ENCODE results near the gene INAFM1.
"Not testable (repeated sequence)": the region's sequence is repeated elsewhere in the genome, so short reads cannot be mapped to it uniquely, and the experiment has no call there.

The INAFM1 gene

DNA sequence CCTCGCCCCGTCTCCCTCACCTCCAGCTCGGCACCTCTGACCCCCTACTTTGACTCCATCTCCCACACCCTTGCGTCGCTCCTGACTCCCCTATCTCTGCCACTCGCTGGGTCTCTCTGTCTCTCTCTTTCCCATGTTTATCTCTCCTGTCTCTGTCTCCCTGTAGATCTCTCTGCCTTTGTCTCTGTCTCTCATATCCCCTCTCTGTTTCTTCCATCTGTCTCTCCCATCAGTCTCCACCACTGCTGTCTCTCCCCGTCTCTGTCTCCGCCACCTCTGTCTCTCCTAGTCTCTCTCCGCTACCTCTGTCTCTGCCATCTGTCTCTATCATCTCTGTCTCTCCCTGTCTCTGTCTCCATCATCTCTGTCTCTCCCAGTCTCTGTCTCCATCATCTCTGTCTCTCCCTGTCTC is 31.3 kb upstream of the INAFM1 start:
- Histone ChIP-seq H3K27ac (ENCODE audit: low read length) (peak overlapping the region; percentile 87), H3K36me3 (ENCODE audit: control insufficient read depth in 2 of 2, insufficient read depth in 2 of 2, low read length in 2 of 2) (no peaks in the 10 kb centered on the region), H3K4me3 (ENCODE audit: low read length in 2 of 2) (peak overlapping the region; percentile 63 to 76), H3K9ac (ENCODE audit: low read length in 2 of 2) (peak overlapping the region; percentile 77 to 81), H3K9me3 (ENCODE audit: control insufficient read depth in 2 of 2, low read length in 2 of 2) (no peaks in the 10 kb centered on the region), H3K4me1 (ENCODE audit: control insufficient read depth, insufficient read depth, low read length) (peaks cover 52% of the 10 kb centered on the region), H3K27me3 (ENCODE audit: control insufficient read depth in 1 of 2, insufficient read depth in 2 of 2, low read length in 2 of 2) (peaks cover 0 to 5% of the 10 kb centered on the region in 2 donors)

DNA sequence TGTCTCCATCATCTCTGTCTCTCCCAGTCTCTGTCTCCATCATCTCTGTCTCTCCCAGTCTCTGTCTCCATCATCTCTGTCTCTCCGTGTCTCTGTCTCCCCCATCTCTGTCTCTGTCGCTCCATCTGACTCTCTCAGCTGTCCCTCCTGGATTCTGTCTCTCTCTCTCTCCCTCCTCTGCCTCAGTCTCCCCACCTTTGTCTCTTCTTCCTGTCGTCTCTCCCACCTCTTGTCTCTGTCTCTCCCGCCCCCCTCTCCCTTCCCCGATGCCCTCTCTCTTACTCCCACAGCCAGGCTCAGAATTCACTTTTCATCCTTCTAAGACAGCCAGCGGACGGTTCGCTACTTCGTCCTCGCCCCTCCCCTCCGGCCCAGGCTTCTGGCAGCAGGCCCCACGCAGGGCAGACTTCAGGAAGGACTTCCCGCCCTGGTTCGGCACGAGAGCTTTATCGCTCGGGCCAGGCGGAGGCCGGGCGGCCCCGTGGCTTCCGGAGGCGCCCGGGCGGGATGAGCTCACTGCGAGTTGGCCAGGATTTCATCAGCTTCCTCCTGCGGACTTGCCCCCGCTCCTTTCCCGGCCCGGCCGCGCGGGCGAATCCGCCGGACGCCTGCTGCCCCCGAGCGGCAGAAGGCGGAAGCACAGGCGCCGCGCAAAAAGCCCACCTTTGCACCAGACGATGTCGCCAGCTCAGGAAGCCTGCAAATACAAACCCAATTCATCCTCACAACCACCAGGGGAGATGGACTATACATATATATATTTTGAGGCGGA is 30.7 kb upstream of the INAFM1 start:
- Histone ChIP-seq H3K4me3 (ENCODE audit: low read length in 2 of 2) (peak overlapping the region; percentile 63 to 76), H3K27ac (ENCODE audit: low read length) (peak overlapping the region; percentile 87), H3K36me3 (ENCODE audit: control insufficient read depth in 2 of 2, insufficient read depth in 2 of 2, low read length in 2 of 2) (no peaks in the 10 kb centered on the region), H3K4me1 (ENCODE audit: control insufficient read depth, insufficient read depth, low read length) (peaks cover 51% of the 10 kb centered on the region), H3K9ac (ENCODE audit: low read length in 2 of 2) (peak overlapping the region; percentile 77 to 81), H3K9me3 (ENCODE audit: control insufficient read depth in 2 of 2, low read length in 2 of 2) (no peaks in the 10 kb centered on the region), H3K27me3 (ENCODE audit: control insufficient read depth in 1 of 2, insufficient read depth in 2 of 2, low read length in 2 of 2) (peaks cover 0 to 5% of the 10 kb centered on the region in 2 donors)

DNA sequence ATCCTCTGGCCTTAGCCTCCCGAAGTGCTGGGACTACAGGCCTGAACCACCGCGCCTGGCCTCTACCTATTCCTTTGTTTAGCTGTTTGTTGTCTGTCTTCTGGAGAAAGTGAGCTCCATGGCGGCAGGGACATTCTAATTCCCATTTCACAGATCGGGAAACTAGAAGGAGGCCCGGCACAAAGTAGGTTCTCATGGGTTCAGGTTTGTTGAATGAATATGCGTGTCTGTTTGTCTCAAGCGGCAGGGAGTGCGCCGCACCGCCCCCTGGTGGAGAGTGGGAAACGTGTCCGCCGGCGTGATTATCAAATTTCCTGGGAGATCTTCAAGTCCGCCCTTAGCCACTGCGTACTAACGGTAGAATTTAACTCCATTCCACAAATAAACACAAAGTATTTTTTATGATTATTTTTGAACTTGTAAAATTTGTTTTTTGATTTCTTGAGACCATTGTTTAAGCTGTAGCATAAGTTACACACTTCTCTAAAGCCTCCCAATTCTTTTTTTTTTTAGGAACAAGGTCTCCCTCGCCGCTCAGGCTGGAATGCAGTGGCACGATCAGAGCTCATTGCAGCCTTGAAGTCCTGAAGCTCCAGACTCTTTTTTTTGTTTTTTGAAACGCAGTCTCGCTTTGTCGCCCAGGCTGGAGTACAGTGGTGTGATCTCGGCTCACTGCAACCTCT is 27.2 kb upstream of the INAFM1 start:
- Histone ChIP-seq H3K4me3 (ENCODE audit: low read length in 2 of 2) (no peak overlapping the region), H3K27me3 (ENCODE audit: control insufficient read depth in 1 of 2, insufficient read depth in 2 of 2, low read length in 2 of 2) (no peaks in the 10 kb centered on the region), H3K36me3 (ENCODE audit: control insufficient read depth in 2 of 2, insufficient read depth in 2 of 2, low read length in 2 of 2) (no peaks in the 10 kb centered on the region), H3K4me1 (ENCODE audit: control insufficient read depth, insufficient read depth, low read length) (peaks cover 22% of the 10 kb centered on the region), H3K27ac (ENCODE audit: low read length) (no peak overlapping the region), H3K9me3 (ENCODE audit: control insufficient read depth in 2 of 2, low read length in 2 of 2) (no peaks in the 10 kb centered on the region), H3K9ac (ENCODE audit: low read length in 2 of 2) (no peak overlapping the region)

DNA sequence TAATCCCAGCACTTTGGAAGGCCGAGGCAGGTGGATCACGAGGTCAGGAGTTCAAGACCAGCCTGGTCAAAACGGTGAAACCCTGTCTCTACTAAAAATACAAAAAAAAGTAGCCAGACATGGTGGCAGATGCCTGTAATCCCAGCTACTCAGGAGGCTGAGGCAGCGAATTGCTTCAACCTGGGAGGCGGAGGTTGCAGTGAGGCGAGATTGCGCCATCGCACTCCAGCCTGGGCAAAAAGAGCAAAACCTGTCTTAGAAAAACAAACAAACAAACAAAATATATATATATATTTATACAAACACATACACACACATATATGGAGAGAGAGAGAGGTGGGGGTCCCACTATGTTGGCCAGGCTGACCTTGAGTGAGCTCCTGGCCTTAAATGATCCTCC is 21.7 kb upstream of the INAFM1 start:
- H3K27ac ChIP-seq (ENCODE audit: low read length); H3K27me3 ChIP-seq (ENCODE audit: control insufficient read depth in 1 of 2, insufficient read depth in 2 of 2, low read length in 2 of 2); H3K36me3 ChIP-seq (ENCODE audit: control insufficient read depth in 2 of 2, insufficient read depth in 2 of 2, low read length in 2 of 2); H3K9ac ChIP-seq (ENCODE audit: low read length in 2 of 2); H3K9me3 ChIP-seq (ENCODE audit: control insufficient read depth in 2 of 2, low read length in 2 of 2); H3K4me3 ChIP-seq (ENCODE audit: low read length in 2 of 2): not testable (repeated sequence)
- peaks cover 11% of the 10 kb centered on the region for H3K4me1 ChIP-seq (ENCODE audit: control insufficient read depth, insufficient read depth, low read length)

DNA sequence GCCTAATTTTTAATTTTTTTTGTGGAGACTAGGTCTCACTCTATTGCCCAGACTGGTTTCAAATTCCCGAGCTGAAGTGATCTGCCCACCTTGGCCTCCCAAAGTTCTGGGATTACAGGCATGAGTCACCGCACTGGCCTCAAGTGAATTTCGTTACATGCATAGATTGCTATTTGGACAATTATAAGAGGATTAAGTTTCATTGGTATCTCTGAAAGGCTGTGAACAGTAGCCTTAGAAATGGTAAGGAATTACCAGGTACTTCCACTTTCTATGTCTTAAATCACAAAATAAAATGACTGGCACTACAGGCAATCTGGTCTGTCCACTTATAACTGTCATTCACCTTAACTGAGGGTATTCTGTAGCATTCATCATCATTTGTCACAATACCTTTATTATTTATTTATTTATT is 21.2 kb upstream of the INAFM1 start:
- Histone ChIP-seq H3K4me3 (ENCODE audit: low read length in 2 of 2) (no peak overlapping the region), H3K27me3 (ENCODE audit: control insufficient read depth in 1 of 2, insufficient read depth in 2 of 2, low read length in 2 of 2) (no peaks in the 10 kb centered on the region), H3K27ac (ENCODE audit: low read length) (no peak overlapping the region), H3K4me1 (ENCODE audit: control insufficient read depth, insufficient read depth, low read length) (peaks cover 15% of the 10 kb centered on the region), H3K36me3 (ENCODE audit: control insufficient read depth in 2 of 2, insufficient read depth in 2 of 2, low read length in 2 of 2) (peaks cover 0 to 4% of the 10 kb centered on the region in 2 donors), H3K9ac (ENCODE audit: low read length in 2 of 2) (no peak overlapping the region), H3K9me3 (ENCODE audit: control insufficient read depth in 2 of 2, low read length in 2 of 2) (no peaks in the 10 kb centered on the region)

DNA sequence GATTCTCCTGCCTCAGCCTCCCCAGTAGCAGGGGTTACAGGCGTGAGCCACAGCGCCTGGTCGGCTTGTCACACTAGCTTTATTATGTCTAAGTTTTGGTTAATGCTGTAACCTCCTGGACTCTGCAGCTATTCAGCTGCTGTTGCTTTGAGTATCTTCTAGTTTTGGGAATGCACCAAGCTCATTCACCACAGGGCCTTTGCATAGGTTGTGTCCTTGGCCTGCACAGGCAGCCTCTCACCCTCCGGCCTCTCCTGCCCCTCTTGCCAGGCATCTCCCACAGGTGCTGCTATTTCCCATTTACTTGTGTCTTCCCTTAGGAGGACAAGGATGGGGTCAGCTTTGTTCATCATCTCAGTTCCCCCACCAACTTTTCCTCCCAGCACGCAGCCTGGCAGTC is 20.7 kb upstream of the INAFM1 start:
- Histone ChIP-seq H3K4me1 (ENCODE audit: control insufficient read depth, insufficient read depth, low read length) (peaks cover 19% of the 10 kb centered on the region), H3K9ac (ENCODE audit: low read length in 2 of 2) (no peak overlapping the region), H3K9me3 (ENCODE audit: control insufficient read depth in 2 of 2, low read length in 2 of 2) (no peaks in the 10 kb centered on the region), H3K36me3 (ENCODE audit: control insufficient read depth in 2 of 2, insufficient read depth in 2 of 2, low read length in 2 of 2) (peaks cover 3 to 9% of the 10 kb centered on the region in 2 donors), H3K27me3 (ENCODE audit: control insufficient read depth in 1 of 2, insufficient read depth in 2 of 2, low read length in 2 of 2) (no peaks in the 10 kb centered on the region), H3K4me3 (ENCODE audit: low read length in 2 of 2) (no peak overlapping the region), H3K27ac (ENCODE audit: low read length) (no peak overlapping the region)

DNA sequence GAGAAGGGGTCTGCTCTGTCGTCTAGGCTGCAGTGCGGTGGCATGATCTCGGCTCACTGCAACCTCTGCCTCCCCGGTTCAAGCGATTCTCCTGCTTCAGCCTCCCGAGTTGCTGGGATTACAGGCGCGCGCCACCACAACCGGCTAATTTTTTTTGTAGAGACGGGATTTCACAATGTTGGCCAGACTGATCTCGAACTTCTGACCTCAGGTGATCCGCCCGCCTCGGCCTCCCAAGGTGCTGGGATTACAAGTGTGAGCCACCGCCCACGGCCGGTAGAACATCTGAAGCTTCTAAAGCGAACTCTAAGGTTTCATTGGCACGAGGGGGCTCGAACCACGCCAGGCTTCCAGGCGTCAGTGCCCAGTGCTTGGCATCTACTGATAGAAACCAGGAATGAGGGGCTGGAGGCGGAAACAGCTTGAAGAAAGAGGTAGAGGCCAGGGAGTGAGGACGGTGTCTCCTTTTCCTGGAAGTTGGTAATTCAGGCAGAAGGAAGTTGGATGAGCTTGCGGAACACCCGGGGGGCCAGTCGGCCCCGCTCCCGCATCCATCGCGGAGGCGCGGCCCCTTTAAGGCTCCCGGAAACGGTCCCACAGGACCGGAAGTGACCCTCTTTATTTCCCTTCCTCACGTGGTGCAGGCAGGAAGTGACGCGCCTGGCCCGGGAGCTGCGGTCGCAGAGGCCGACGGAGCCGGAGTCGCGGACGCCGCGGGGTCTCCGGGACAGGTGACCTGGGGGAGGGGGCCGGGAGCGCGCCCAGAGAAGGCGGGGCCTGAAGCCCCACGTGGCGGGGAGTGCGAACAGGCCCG is 18.6 kb upstream of the INAFM1 start, which contains the start of gene CCDC9:
CCDC9 (plus strand) TSS at position 647 of the 814 bp plus-strand sequence. CDS start 1,876 bp downstream, outside the sequence.
- Histone ChIP-seq H3K9ac (ENCODE audit: low read length in 2 of 2) (peak within 1 kb of the TSS; percentile 92 to 94), H3K4me3 (ENCODE audit: low read length in 2 of 2) (peak within 1 kb of the TSS; percentile 75 to 91), H3K4me1 (ENCODE audit: control insufficient read depth, insufficient read depth, low read length) (peaks cover 27% of the 10 kb centered on the region), H3K36me3 (ENCODE audit: control insufficient read depth in 2 of 2, insufficient read depth in 2 of 2, low read length in 2 of 2) (peaks cover 23 to 29% of the 10 kb centered on the region in 2 donors), H3K27me3 (ENCODE audit: control insufficient read depth in 1 of 2, insufficient read depth in 2 of 2, low read length in 2 of 2) (no peaks in the 10 kb centered on the region), H3K9me3 (ENCODE audit: control insufficient read depth in 2 of 2, low read length in 2 of 2) (no peaks in the 10 kb centered on the region), H3K27ac (ENCODE audit: low read length) (peak within 1 kb of the TSS; percentile 93)

DNA sequence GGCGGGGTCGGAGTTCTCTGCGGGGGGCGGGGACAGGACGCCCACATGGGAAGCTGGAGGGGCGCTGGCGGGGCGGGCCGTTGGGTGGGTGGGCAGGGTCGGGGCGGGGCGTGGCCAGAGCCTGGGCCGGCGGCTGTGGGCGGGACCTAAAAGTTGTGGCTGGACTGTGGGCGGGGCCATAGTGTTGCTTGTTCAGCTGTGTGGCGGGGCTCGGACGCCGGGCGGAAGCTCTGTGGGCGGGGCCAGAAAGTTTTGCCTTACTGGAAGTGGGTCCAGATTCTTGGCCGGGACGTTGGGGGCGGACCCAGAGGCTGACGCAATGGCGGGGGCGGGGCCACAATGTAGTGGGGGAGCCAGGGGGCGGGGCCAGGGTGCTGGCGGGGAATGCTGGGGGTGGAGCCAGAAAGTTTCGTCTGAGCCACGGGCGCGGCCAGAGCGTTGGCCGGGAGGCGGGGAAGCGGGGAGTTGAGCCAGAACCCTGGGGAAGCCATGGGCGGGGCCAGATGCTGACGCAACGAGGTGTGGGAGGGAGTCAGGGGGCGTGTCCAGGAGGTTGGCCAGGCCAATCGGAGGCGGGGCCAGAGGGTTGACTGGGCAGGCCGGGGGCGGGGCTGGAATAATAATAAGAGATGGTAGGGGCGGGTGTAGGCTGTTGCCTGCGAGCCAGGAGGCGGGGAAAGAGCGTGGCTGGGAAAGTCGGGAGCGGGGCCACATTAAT is 17.8 kb upstream of the INAFM1 start:
- Histone ChIP-seq H3K27me3 (ENCODE audit: control insufficient read depth in 1 of 2, insufficient read depth in 2 of 2, low read length in 2 of 2) (no peaks in the 10 kb centered on the region), H3K9me3 (ENCODE audit: control insufficient read depth in 2 of 2, low read length in 2 of 2) (no peaks in the 10 kb centered on the region), H3K4me1 (ENCODE audit: control insufficient read depth, insufficient read depth, low read length) (peaks cover 27% of the 10 kb centered on the region), H3K4me3 (ENCODE audit: low read length in 2 of 2) (peak overlapping the region in 1 of 2 donors; percentile 91), H3K36me3 (ENCODE audit: control insufficient read depth in 2 of 2, insufficient read depth in 2 of 2, low read length in 2 of 2) (peaks cover 25 to 31% of the 10 kb centered on the region in 2 donors), H3K9ac (ENCODE audit: low read length in 2 of 2) (no peak overlapping the region), H3K27ac (ENCODE audit: low read length) (peak overlapping the region; percentile 93)

DNA sequence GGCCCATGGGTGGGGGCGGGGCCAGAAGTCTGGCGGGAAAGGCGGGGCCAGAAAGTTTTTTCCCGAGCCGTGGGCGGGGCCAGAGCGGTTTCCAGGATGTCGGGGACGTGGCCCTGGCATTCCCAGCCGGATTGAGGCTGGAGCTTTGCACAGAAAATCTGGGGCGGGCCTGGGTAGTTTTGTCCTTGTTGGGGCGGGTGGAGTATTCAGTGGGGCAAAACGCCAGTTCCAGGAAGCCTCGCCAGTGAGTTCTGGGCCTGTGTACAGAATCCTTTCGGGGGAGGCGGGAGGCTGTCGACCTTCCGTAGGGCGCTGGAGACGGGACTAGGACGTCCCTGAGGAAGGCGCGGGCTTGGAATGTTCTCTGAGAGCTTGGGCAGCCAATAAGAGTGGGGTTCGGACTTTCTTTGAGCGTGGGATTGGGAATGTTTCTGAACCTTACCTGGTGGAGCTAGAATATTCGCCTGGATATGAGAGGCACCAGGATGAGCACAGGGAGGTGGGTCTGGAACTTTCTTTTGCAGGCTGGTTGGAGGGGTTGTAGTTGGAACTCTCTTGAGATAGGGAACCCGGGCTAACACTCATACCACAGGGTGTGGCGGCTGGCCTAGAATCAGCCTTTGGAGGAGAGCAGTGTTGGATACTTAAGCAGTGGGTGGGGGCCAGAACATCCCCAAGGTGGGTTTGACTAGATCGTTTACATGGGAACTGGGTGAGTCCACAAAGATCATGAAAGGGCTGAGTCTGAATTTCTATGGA is 17.1 kb upstream of the INAFM1 start:
- H3K27me3 ChIP-seq (ENCODE audit: control insufficient read depth in 1 of 2, insufficient read depth in 2 of 2, low read length in 2 of 2), result no peaks in the 10 kb centered on the region
- peaks cover 25 to 31% of the 10 kb centered on the region in 2 donors for H3K36me3 ChIP-seq (ENCODE audit: control insufficient read depth in 2 of 2, insufficient read depth in 2 of 2, low read length in 2 of 2)
- peaks cover 27% of the 10 kb centered on the region for H3K4me1 ChIP-seq (ENCODE audit: control insufficient read depth, insufficient read depth, low read length)
- peak overlapping the region; percentile 93 for H3K27ac ChIP-seq (ENCODE audit: low read length)
- peak overlapping the region; percentile 80 to 82 for H3K9ac ChIP-seq (ENCODE audit: low read length in 2 of 2)
- H3K9me3 ChIP-seq (ENCODE audit: control insufficient read depth in 2 of 2, low read length in 2 of 2), result no peaks in the 10 kb centered on the region
- H3K4me3 ChIP-seq (ENCODE audit: low read length in 2 of 2), result peak overlapping the region; percentile 74 to 75
